ENCODE results near the gene EOLA1.

DNA sequence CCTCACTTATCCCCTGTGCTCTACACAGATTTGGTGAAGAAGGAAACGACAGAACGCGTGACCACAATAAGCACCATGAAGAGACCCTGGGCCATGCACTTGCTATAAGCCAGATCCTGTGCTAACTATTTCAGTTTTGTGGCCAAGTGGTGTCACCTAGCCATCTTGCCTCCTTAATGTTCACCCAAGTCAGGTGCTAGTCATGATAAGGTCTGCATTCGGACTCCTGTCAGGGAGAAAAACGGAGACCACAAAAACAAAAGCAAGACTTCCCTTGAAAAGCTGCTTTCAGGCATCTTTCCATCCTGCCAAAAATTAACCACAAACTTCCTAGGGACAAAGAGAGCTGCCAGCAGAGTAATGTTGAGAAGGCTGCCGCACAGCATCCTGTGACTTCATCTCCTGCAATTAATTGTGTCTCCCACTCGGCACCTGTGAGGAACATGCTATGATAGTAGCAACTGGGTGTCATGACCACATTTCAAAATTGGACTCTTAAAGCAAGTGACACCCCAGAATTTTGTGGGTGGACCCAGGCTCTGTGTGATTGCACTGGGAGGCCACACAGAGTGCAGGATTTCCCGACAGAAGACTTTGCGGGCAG is 26.9 kb upstream of the EOLA1 start:
- TF ChIP-seq POLR2AphosphoS5 (IDR thresholded peaks at IDR 0.05; ENCODE audit: low read depth, low read length) (no peak), FOSL1 (IDR thresholded peaks at IDR 0.05; ENCODE audit: low read depth) (no peak)
